H1 (cell line): ENCODE data around the gene MIPOL1. TPM values are rescaled to one million over a fixed set of nuclear protein-coding genes. Genes with fewer than 3 reads are reported as not detected.

ENCODE experiments used
- SUZ12 ChIP-seq: fragments of 200-600 bp; sonication (generic); IDR thresholded peaks from 2 replicates; pipeline ENCODE4 v1.6.1; 2012; ENCODE audit warnings: mild to moderate bottlenecking, inconsistent platforms, low read length, moderate library complexity, mixed read lengths
- polyA plus RNA-seq, 7 experiments: library from polyadenylated mRNA; depleted of rRNA in 3 of 7; stranded (reverse) in 5 of 7; unstranded in 2 of 7; fragments of >200 nt in 5 of 7; fragments of 200-250 nt in 2 of 7; gene quantifications; 1 replicate in 5 of 7; 2 replicates in 1 of 7; 4 replicates in 1 of 7; pipeline versions ENCODE4 v1.2.1 to v1.2.3, GENCODE V29; 2011 to 2013; ENCODE audit warnings: missing spikeins in 2 of 7, mixed read lengths in 2 of 7
- total RNA-seq: library from RNA; stranded (reverse); fragmentation: NEBNext Ultra II Directional; extraction: Animal tissue kit (Norgen Biotek cat#: 25700); gene quantifications from 2 replicates; pipeline ENCODE4 v1.2.1, GENCODE V29; 2021

The MIPOL1 gene
- total and polyA plus RNA-seq, 2 of the 8 experiments (the other 6 are each of a cell fraction or from before 2014, with no cell fraction given), result 2.8 to 23.9 TPM

DNA sequence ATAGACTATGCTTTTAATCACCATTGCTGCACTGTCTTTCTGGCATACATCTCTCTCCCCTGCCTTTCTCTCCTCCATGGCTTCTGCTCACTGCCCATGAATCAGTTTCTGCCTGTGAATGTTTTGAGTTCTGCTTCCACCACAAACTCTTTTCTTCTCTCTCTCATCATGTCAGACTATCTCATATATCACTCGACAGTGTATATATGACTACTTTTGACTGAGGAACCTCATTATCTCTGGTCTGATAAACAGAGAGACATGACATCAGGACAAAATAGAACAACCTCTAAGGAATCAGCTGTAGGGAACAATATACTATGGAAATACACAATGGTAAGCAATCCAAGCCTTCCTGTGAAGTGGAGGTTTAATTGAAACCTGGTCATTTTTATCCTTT is 219.4 kb downstream of the MIPOL1 start (continued):
- TF ChIP-seq SUZ12, result no peak
- TF ChIP-seq, all 59 proteins: peak for 0
